Ecto neural progenitor cell (in vitro differentiated cells): ENCODE measurements around the gene GSG1L2.
A peak's percentile ranks its signal among the peaks of the same experiment; 100 is the strongest.

ENCODE experiments used
- DNase-seq: peaks from one replicate; pipeline ENCODE4 v3.0.0-alpha.2; 2018; ENCODE audit warnings: low spot score

The GSG1L2 gene

GRCh38 chr17:9821921-9822320, at the start of gene GSG1L2:
Gene GSG1L2, minus strand, starts transcription at chr17:9822079. Its CDS starts 8 bp downstream, at chr17:9822071.
- no peak for DNase-seq

GRCh38 chr17:9868552-9868951, 46.7 kb upstream of the GSG1L2 start:
- no peak for DNase-seq

- no peak for DNase-seq
Observed at GRCh38 chr17:9865586-9865985, 43.7 kb upstream of the GSG1L2 start.

- no peak for DNase-seq
Observed at GRCh38 chr17:9862949-9863348, 41.1 kb upstream of the GSG1L2 start.

- no peak for DNase-seq
Observed at GRCh38 chr17:9862220-9862619, 40.3 kb upstream of the GSG1L2 start.

- no peak for DNase-seq
Observed at GRCh38 chr17:9860851-9861250, 39.0 kb upstream of the GSG1L2 start.

GRCh38 chr17:9859781-9860180, 37.9 kb upstream of the GSG1L2 start:
- peak; percentile 20 for DNase-seq

- no peak for DNase-seq
Observed at GRCh38 chr17:9855036-9855435, 33.2 kb upstream of the GSG1L2 start.

- DNase-seq: no peak
Observed at GRCh38 chr17:9854255-9854654, 32.4 kb upstream of the GSG1L2 start.

GRCh38 chr17:9850151-9850550, 28.3 kb upstream of the GSG1L2 start:
- no peak for DNase-seq

GRCh38 chr17:9845306-9845705, 23.4 kb upstream of the GSG1L2 start:
- no peak for DNase-seq

GRCh38 chr17:9844153-9844552, 22.3 kb upstream of the GSG1L2 start:
- DNase-seq: peak; percentile 22

- DNase-seq: peak; percentile 38
Observed at GRCh38 chr17:9843152-9844010, 21.5 kb upstream of the GSG1L2 start.

GRCh38 chr17:9842057-9842758, 20.3 kb upstream of the GSG1L2 start:
- DNase-seq: peak; percentile 14

GRCh38 chr17:9839433-9839832, 17.6 kb upstream of the GSG1L2 start:
- peak; percentile 39 for DNase-seq

- peak; percentile 23 for DNase-seq
Observed at GRCh38 chr17:9837551-9838471, 15.9 kb upstream of the GSG1L2 start.

GRCh38 chr17:9833922-9834321, 12.0 kb upstream of the GSG1L2 start:
- no peak for DNase-seq

GRCh38 chr17:9830711-9831110, 8.8 kb upstream of the GSG1L2 start:
- no peak for DNase-seq

- no peak for DNase-seq
Observed at GRCh38 chr17:9829343-9829742, 7.5 kb upstream of the GSG1L2 start.

- no peak for DNase-seq
Observed at GRCh38 chr17:9828296-9829295, 6.7 kb upstream of the GSG1L2 start.

- DNase-seq: no peak
Observed at GRCh38 chr17:9825641-9826150, 3.8 kb upstream of the GSG1L2 start, which contains the start of gene GLP2R. Gene GLP2R, plus strand, starts transcription at chr17:9825924. Its CDS starts 140 bp downstream, at chr17:9826064.
